ENCODE results near the gene CYP1A2.

GRCh38 chr15:74733269-74733668 lies 15.4 kb upstream of the CYP1A2 start:
- TF ChIP-seq CTCF (IDR thresholded peaks at IDR 0.05; ENCODE audit: low read length) (no peak), EZH2 (IDR thresholded peaks at IDR 0.05; ENCODE audit: borderline replicate concordance, low read length) (no peak)

Measured in OCI-LY1 (cell line).